Breast epithelium (tissue), 4 donors: Measurements from ENCODE around the gene DNAH8. TPM values are rescaled to one million over a fixed set of nuclear protein-coding genes. Genes with fewer than 3 reads are reported as not detected.

ENCODE experiments used
- DNase-seq, 2 donors: peaks; one replicate each; pipeline ENCODE4 v3.0.0-alpha.2; 2019; ENCODE audit warnings: low spot score in 2 of 2
- H3K27ac ChIP-seq, 2 donors: fragments of 200-600 bp; sonication (generic) in 1 of 2; one replicate each; pipeline ENCODE4 v1.5.1; 2016 to 2019; ENCODE audit warnings: mild to moderate bottlenecking in 1 of 2
- H3K27me3 ChIP-seq, 2 donors: fragments of 200-600 bp; sonication (generic) in 1 of 2; one replicate each; pipeline versions ENCODE4 v1.5.1 to v1.6.0; 2017 to 2019; ENCODE audit warnings: control low read depth in 1 of 2, mild to moderate bottlenecking in 1 of 2
- H3K36me3 ChIP-seq: fragments of 200-600 bp; one replicate; pipeline ENCODE4 v1.5.1; 2019
- H3K4me1 ChIP-seq, 2 donors: fragments of 200-600 bp; sonication (generic); one replicate each; pipeline ENCODE4 v1.5.1; 2016 to 2019; ENCODE audit warnings: control low read depth in 1 of 2
- H3K4me3 ChIP-seq, 3 donors: fragments of 200-600 bp; sonication (generic); 1 replicate in 2 of 3; 2 replicates in 1 of 3; pipeline ENCODE4 v1.5.1; 2016 to 2019; ENCODE audit warnings: mild to moderate bottlenecking in 3 of 3, moderate library complexity in 2 of 3
- H3K9me3 ChIP-seq, 2 donors: fragments of 200-600 bp; sonication (generic) in 1 of 2; one replicate each; pipeline ENCODE4 v1.5.1; 2016 to 2019; ENCODE audit warnings: control low read depth in 1 of 2
- POLR2A ChIP-seq: fragments of 450-650 bp; IDR thresholded peaks from one replicate; pipeline ENCODE4 v1.6.1; 2016; ENCODE audit warnings: antibody characterized with exemption, mild to moderate bottlenecking, moderate library complexity
- POLR2AphosphoS5 ChIP-seq, 3 donors: sonication (generic); formaldehyde crosslinking; IDR thresholded peaks; one replicate each; pipeline ENCODE4 v1.6.1; 2017; ENCODE audit warnings: antibody characterized with exemption in 3 of 3
- intact Hi-C: fragments of 100-400 bp; cut with DNase I; formaldehyde crosslinking; loops from one replicate; pipeline ENCODE4 v1.15.1; 2023; ENCODE audit warnings: low total_unique reads
- total RNA-seq, 3 donors: library from RNA; depleted of rRNA; stranded (reverse); fragments of >200 nt; gene quantifications; one replicate each; pipeline ENCODE4 v1.1.0, GENCODE V29; 2016
- TF ChIP-seq, protein P1 (sequence below), 3 donors: fragments of 450-650 bp; IDR thresholded peaks; one replicate each; pipeline ENCODE4 v1.5.1; 2016 to 2017; ENCODE audit warnings: antibody characterized with exemption in 3 of 3, mild to moderate bottlenecking in 3 of 3, moderate library complexity in 3 of 3

DNAH8 gene
- total RNA-seq, 3 donors from 2014 or later, result under 0.01 TPM; not detected in 1

DNA sequence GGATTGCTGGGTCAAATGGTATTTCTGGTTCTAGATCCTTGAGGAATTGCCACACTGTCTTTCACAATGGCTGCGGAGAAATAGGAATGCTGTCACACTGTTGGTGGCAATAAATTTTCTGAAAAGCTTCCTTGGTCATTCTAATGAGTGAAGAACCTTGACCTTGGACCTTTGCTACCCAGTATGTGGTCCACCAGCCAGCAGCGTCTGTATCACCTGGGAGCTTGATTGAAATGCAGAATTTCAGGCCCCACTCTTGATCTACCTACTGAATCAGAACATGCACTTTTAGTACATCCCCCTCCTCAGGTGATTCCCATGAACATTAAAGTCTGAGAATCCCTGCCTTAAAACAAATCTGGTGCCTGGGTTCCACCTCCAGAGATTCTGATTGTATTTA, 305.9 kb downstream of the DNAH8 start:
- DNase-seq, result no peak
- Histone ChIP-seq H3K36me3 (no peaks in the 10 kb centered on the region), H3K27me3 (no peaks in the 10 kb centered on the region), H3K4me1 (no peaks in the 10 kb centered on the region), H3K9me3 (no peaks in the 10 kb centered on the region), H3K4me3 (no peak overlapping the region), H3K27ac (no peak overlapping the region)
- intact Hi-C loops, result no loop called here
- TF ChIP-seq POLR2A, result no peak
- no peak for TF ChIP-seq POLR2AphosphoS5 (IDR thresholded peaks at IDR 0.05)
- TF ChIP-seq, protein P1, sequence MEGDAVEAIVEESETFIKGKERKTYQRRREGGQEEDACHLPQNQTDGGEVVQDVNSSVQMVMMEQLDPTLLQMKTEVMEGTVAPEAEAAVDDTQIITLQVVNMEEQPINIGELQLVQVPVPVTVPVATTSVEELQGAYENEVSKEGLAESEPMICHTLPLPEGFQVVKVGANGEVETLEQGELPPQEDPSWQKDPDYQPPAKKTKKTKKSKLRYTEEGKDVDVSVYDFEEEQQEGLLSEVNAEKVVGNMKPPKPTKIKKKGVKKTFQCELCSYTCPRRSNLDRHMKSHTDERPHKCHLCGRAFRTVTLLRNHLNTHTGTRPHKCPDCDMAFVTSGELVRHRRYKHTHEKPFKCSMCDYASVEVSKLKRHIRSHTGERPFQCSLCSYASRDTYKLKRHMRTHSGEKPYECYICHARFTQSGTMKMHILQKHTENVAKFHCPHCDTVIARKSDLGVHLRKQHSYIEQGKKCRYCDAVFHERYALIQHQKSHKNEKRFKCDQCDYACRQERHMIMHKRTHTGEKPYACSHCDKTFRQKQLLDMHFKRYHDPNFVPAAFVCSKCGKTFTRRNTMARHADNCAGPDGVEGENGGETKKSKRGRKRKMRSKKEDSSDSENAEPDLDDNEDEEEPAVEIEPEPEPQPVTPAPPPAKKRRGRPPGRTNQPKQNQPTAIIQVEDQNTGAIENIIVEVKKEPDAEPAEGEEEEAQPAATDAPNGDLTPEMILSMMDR (IDR thresholded peaks at IDR 0.05), result no peak

DNA sequence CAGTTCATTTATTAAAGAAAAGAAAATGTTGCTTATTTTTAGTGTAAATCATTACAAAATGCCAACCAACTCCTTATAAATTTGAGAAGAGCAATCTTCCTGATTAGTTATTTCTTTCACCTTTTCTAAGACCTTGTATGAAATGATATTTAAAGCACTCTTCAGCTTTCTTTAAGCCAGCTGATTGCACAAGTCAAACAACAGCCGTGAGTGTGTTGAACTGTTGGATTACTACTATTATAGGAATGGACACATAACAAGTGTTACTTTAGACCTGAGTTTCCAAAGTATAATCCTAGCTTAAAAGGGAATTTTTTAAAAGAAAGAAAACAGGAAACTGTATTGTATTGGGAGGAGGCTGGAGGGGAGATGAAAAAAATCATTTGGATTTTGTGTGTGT, 306.7 kb downstream of the DNAH8 start:
- Histone ChIP-seq H3K4me1 (no peaks in the 10 kb centered on the region), H3K27ac (no peak overlapping the region), H3K9me3 (no peaks in the 10 kb centered on the region), H3K36me3 (no peaks in the 10 kb centered on the region), H3K4me3 (no peak overlapping the region), H3K27me3 (no peaks in the 10 kb centered on the region)
- no peak for DNase-seq
- intact Hi-C loops, result no loop called here
- no peak for TF ChIP-seq POLR2A

DNA sequence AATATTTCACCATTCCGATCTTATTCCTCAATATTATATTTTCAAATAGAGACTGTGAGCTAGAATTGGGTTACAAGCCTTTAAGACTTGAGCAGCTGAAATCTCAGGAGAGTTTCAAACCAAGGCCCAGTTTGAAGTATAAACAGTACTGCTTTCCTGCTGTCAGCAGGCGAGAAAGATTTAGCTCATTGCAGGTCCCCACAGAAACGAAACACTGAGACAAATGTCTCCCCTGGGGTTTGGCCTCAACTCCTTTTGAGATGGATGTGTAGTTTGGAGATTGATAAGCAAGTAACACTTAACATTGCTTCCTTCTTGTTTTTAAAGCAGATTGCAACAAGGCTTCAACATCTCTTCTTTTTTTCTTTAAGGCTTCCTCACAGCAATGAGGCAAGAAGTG, 311.1 kb downstream of the DNAH8 start:
- no peak for TF ChIP-seq POLR2A

DNA sequence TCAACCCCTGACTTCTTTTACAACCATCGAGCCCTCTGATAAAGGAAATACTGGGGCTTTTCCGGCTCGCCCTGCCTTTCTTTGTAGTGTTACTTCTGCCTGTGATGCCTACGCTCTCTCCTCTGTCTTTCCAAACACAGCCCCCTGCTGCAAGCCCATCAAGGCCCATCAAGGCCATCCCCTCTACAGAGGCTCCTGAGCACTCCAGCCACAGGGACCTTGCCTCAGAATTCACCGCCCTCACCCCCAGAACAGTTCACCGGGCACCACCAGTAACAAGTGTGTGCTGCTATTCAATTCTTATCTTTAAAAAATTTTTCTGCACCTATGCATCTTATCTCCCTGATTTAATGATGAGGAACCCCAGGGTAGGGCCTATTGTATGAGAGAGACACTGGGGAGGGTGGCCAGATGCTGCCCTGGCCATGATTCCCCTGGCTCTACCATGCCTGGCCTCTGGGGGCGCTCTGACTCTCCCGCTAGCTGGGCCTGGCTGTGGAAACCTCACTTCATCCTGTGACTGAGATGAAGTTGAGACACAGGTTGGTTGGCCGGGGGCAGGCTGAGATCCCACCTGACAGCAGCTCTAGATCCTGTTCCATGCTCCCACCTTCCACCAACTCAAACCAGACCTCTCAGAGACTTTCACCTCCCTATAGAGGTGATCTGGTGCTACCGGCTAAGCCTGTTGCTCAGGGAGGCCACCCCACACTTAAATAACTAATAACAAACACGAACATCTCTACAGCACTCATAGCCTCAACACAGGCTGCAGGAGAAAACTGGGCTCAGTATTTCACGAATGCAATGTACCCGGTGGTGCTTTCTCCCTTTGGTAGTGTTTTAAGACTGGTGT, 314.3 kb downstream of the DNAH8 start:
- Histone ChIP-seq H3K9me3 (no peaks in the 10 kb centered on the region), H3K27me3 (peaks cover 0 to 3% of the 10 kb centered on the region in 2 donors), H3K36me3 (no peaks in the 10 kb centered on the region), H3K4me3 (no peak overlapping the region), H3K27ac (no peak overlapping the region), H3K4me1 (no peaks in the 10 kb centered on the region)
- no peak for TF ChIP-seq POLR2A
- intact Hi-C loops, result no loop called here
- no peak for DNase-seq

More for the DNA sequence above, 311.1 kb downstream of the DNAH8 start:
- H3K36me3 ChIP-seq, result no peaks in the 10 kb centered on the region
- H3K27me3 ChIP-seq, result no peaks in the 10 kb centered on the region
- H3K27ac ChIP-seq, result no peak overlapping the region
- H3K4me3 ChIP-seq, result no peak overlapping the region
- DNase-seq, result no peak
- H3K4me1 ChIP-seq, result no peaks in the 10 kb centered on the region
- intact Hi-C loops, result no loop called here
- H3K9me3 ChIP-seq, result no peaks in the 10 kb centered on the region

DNA sequence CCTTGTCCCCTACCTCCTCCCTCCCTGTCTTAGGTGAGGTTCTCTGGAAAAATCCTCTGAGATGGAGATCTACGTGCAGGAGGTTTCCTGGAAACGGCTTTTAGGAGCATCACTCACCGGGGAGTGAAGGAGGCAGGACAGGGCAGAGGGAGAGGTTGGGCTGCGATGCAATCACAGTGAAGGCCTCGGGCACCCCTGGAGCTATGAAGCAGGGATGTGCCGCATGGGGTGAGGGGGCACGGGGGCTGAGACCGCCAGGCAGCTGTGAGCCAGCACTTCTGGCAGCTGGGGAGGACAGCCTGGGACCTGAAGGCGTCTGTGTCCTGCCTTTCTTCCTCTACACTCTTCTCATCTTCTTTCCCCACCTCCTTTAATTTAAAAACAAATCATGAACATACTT, 320.6 kb downstream of the DNAH8 start:
- no peaks in the 10 kb centered on the region for H3K36me3 ChIP-seq
- H3K27me3 ChIP-seq, result peaks cover 0 to 31% of the 10 kb centered on the region in 2 donors
- H3K4me1 ChIP-seq, result no peaks in the 10 kb centered on the region
- no peaks in the 10 kb centered on the region for H3K9me3 ChIP-seq
- no peak for DNase-seq
- no peak for TF ChIP-seq POLR2AphosphoS5 (IDR thresholded peaks at IDR 0.05)
- no peak overlapping the region for H3K4me3 ChIP-seq
- intact Hi-C loops, result no loop called here
- H3K27ac ChIP-seq, result no peak overlapping the region

DNA sequence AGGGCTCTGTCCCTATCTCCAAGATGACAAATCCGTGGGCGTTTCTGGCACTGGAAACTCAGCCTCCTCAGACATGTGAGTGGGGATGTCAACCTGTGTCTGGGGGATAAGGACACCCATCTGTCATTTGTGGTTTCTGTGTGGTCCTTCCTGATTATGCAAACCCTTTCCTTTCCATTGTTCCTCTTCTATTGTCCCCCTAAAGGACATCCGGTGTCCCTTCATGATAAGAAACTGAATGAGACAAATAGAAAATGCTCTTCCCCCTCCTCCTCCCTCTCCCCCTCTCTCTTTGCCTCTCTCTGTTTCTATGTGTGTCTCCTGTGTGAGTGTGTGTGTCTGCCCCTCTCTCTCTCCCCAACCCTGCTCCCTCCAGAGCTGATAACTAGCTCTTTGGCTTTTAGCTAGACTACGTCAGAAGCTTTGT, 322.0 kb downstream of the DNAH8 start:
- Histone ChIP-seq H3K4me1 (no peaks in the 10 kb centered on the region), H3K27ac (no peak overlapping the region), H3K36me3 (no peaks in the 10 kb centered on the region), H3K27me3 (peaks cover 0 to 31% of the 10 kb centered on the region in 2 donors), H3K4me3 (no peak overlapping the region), H3K9me3 (no peaks in the 10 kb centered on the region)
- intact Hi-C loops, result no loop called here
- DNase-seq, result no peak
- TF ChIP-seq POLR2A, result no peak
- no peak for TF ChIP-seq POLR2AphosphoS5 (IDR thresholded peaks at IDR 0.05)
- TF ChIP-seq, protein P1 (IDR thresholded peaks at IDR 0.05), result no peak

DNA sequence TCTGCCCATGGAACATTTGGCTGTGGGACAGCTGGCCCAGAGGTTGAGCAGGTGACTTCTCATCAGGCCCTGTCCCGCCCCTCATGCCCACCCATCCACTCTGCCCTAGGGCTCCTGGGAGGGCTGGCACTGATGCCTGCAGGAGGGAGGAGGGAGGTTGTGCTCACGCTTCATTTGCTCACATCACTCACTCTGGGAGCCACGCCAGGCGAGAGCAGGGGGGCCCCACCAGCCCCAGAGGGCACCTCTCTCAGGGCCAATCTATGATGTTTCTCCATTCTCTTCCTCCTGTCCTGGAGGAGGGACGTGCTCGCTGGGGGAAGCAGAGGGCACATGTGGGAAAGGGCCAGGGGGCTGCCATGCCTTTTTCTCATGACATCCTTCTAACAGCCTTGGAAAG, 322.6 kb downstream of the DNAH8 start:
- H3K27ac ChIP-seq, result no peak overlapping the region
- no peak for DNase-seq
- H3K9me3 ChIP-seq, result no peaks in the 10 kb centered on the region
- TF ChIP-seq, protein P1 (IDR thresholded peaks at IDR 0.05), result no peak
- TF ChIP-seq POLR2A (no peak), POLR2AphosphoS5 (IDR thresholded peaks at IDR 0.05) (no peak)
- intact Hi-C loops, result no loop called here
- no peaks in the 10 kb centered on the region for H3K4me1 ChIP-seq
- H3K36me3 ChIP-seq, result no peaks in the 10 kb centered on the region
- H3K27me3 ChIP-seq, result peaks cover 0 to 31% of the 10 kb centered on the region in 2 donors
- H3K4me3 ChIP-seq, result no peak overlapping the region
